Panc1 (cell line): Measurements from ENCODE around the gene ISCA2. TPM values are rescaled to one million over a fixed set of nuclear protein-coding genes. Genes with fewer than 3 reads are reported as not detected.

Source experiments
- ATAC-seq: fragments of 200-7000 bp; cut with Tn5 transposase; 2 replicates; pipeline ENCODE4 v1.9.1; 2020; ENCODE audit warnings: mild to moderate bottlenecking, moderate library complexity
- BruUV-seq: library from RNA; stranded (reverse); fragments of 400-500 nt; replicated peaks from 2 replicates; lab custom pipeline; 2021; lab: Mats Ljungman, UMichigan
- CTCF ChIA-PET: fragments of 300-600 bp; sonication (Branson Sonifier 250); formaldehyde crosslinking; loops from one replicate; lab custom pipeline; 2022; ENCODE audit warnings: antibody characterized with exemption; lab: Charles Lee
- POLR2A ChIA-PET: fragments of 300-600 bp; sonication (Branson Sonifier 250); formaldehyde crosslinking; loops from one replicate; lab custom pipeline; 2022; ENCODE audit warnings: antibody characterized with exemption; lab: Charles Lee
- DNase-seq: peaks from one replicate; pipeline ENCODE4 v3.0.0-alpha.2; 2010; ENCODE audit warnings: low read depth, low spot score
- H3K27ac ChIP-seq: 2 replicates; pipeline ENCODE4 v1.5.1; 2011; ENCODE audit warnings: mild to moderate bottlenecking, low read length, inconsistent platforms
- H3K27me3 ChIP-seq: fragments of 200-500 bp; sonication (Bioruptor generic); 2 replicates; pipeline ENCODE4 v1.6.0; 2014; ENCODE audit warnings: low read length, inconsistent platforms; ENCODE audit not compliant: control insufficient read depth, insufficient read depth
- H3K36me3 ChIP-seq: fragments of 200-500 bp; sonication (Bioruptor generic); 2 replicates; pipeline ENCODE4 v1.5.1; 2014; ENCODE audit warnings: inconsistent platforms, mild to moderate bottlenecking, low read length, moderate library complexity; ENCODE audit not compliant: control insufficient read depth, insufficient read depth
- H3K4me1 ChIP-seq: 2 replicates; pipeline ENCODE4 v1.5.1; 2011; ENCODE audit warnings: inconsistent platforms, mild to moderate bottlenecking, low read length, moderate library complexity; ENCODE audit not compliant: control insufficient read depth, insufficient read depth
- H3K4me3 ChIP-seq, 2 experiments: 2 replicates each; pipeline ENCODE4 v1.5.1; 2011 to 2012; ENCODE audit warnings: low read depth in 2 of 2, low read length in 2 of 2, mild to moderate bottlenecking in 2 of 2, inconsistent platforms in 1 of 2, moderate library complexity in 1 of 2
- H3K9me3 ChIP-seq: fragments of 200-500 bp; sonication (Bioruptor generic); 2 replicates; pipeline ENCODE4 v1.5.1; 2014; ENCODE audit warnings: low read depth, mild to moderate bottlenecking, inconsistent platforms, low read length, moderate library complexity; ENCODE audit not compliant: control insufficient read depth, insufficient read depth
- CTCF ChIP-seq: fragments of 450-650 bp; IDR thresholded peaks from 2 replicates; pipeline ENCODE4 v1.5.1; 2017; ENCODE audit warnings: mild to moderate bottlenecking
- POLR2AphosphoS5 ChIP-seq: IDR thresholded peaks from 2 replicates; pipeline ENCODE4 v1.6.1; 2012; ENCODE audit warnings: mild to moderate bottlenecking, low read depth, low read length, moderate library complexity
- REST ChIP-seq, 2 experiments: IDR thresholded peaks; 2 replicates each; pipeline ENCODE4 v1.6.1; 2011 to 2012; ENCODE audit warnings: low read depth in 2 of 2, control low read depth in 1 of 2, low read length in 1 of 2, mild to moderate bottlenecking in 1 of 2, moderate library complexity in 1 of 2; ENCODE audit not compliant: insufficient read depth in 1 of 2
- SIN3A ChIP-seq: IDR thresholded peaks from 2 replicates; pipeline ENCODE4 v1.6.1; 2012; ENCODE audit warnings: low read depth, mild to moderate bottlenecking, low read length, moderate library complexity, borderline replicate concordance; ENCODE audit not compliant: insufficient read depth
- TCF7L2 ChIP-seq: IDR thresholded peaks from 2 replicates; pipeline ENCODE4 v1.6.1; 2011; ENCODE audit warnings: mild to moderate bottlenecking, low read depth, low read length, inconsistent platforms
- in situ Hi-C: cut with HindIII; loops from 2 replicates; pipeline ENCODE4 v1.10.0; 2016; ENCODE audit warnings: low sequenced_read_pairs, low pct_unique_long_range_greater_than_20kb
- intact Hi-C: fragments of 100-400 bp; cut with micrococcal nuclease; formaldehyde crosslinking; loops from one replicate; pipeline ENCODE4 v1.10.0; 2022; ENCODE audit not compliant: unreplicated experiment
- total RNA-seq: library from RNA; stranded (reverse); gene quantifications from one replicate; pipeline ENCODE4 v1.2.1, GENCODE V29; 2021; ENCODE audit not compliant: unreplicated experiment

The ISCA2 gene
- total RNA-seq, 1 experiment from 2014 or later = 26.1 TPM

- Histone ChIP-seq H3K27me3 (no peaks in the 10 kb centered on the region), H3K9me3 (no peaks in the 10 kb centered on the region), H3K36me3 (no peaks in the 10 kb centered on the region), H3K4me1 (no peaks in the 10 kb centered on the region), H3K27ac (no peak overlapping the region), H3K4me3 (no peak overlapping the region)
- ATAC-seq (no peak), DNase-seq (no peak)
- ChIA-PET POLR2A (no interaction called here), CTCF (no interaction called here)
- no peak for TF ChIP-seq POLR2AphosphoS5
- no peak for TF ChIP-seq SIN3A
- no peak for TF ChIP-seq CTCF
- no peak for TF ChIP-seq TCF7L2
- no peak for TF ChIP-seq REST (IDR thresholded peaks at IDR 0.05; ENCODE audit: insufficient read depth in 1 of 2, low read depth in 2 of 2, low read length in 1 of 2)
- no TSS peak for BruUV-seq
- in situ Hi-C loops = no loop called here
- intact Hi-C loops = no loop called here
These were observed 25.1 kb upstream of the ISCA2 start for GRCh38 chr14:74468513-74468912.

GRCh38 chr14:74469548-74470518, 23.7 kb upstream of the ISCA2 start:
- no TSS peak for BruUV-seq
- ChIA-PET POLR2A (no interaction called here), CTCF (no interaction called here)
- Histone ChIP-seq H3K27me3 (no peaks in the 10 kb centered on the region), H3K36me3 (no peaks in the 10 kb centered on the region), H3K9me3 (no peaks in the 10 kb centered on the region), H3K4me3 (no peak overlapping the region), H3K27ac (no peak overlapping the region), H3K4me1 (no peaks in the 10 kb centered on the region)
- TF ChIP-seq TCF7L2 (no peak), SIN3A (no peak), REST (IDR thresholded peaks at IDR 0.05; ENCODE audit: insufficient read depth in 1 of 2, low read depth in 2 of 2, low read length in 1 of 2) (no peak)
- intact Hi-C loops = no loop called here
- no peak for ATAC-seq
- in situ Hi-C loops = no loop called here
- DNase-seq = no peak
